Measurements from ENCODE around the gene HTR1D.
"Not testable (repeated sequence)": the region's sequence is repeated elsewhere in the genome, so short reads cannot be mapped to it uniquely, and the experiment has no call there.

HTR1D gene

GRCh38 chr1:23216771-23217420 lies 406 bp downstream of the HTR1D start:
- no peak for DNase-seq (ENCODE audit: low read depth in 2 of 2)

DNA sequence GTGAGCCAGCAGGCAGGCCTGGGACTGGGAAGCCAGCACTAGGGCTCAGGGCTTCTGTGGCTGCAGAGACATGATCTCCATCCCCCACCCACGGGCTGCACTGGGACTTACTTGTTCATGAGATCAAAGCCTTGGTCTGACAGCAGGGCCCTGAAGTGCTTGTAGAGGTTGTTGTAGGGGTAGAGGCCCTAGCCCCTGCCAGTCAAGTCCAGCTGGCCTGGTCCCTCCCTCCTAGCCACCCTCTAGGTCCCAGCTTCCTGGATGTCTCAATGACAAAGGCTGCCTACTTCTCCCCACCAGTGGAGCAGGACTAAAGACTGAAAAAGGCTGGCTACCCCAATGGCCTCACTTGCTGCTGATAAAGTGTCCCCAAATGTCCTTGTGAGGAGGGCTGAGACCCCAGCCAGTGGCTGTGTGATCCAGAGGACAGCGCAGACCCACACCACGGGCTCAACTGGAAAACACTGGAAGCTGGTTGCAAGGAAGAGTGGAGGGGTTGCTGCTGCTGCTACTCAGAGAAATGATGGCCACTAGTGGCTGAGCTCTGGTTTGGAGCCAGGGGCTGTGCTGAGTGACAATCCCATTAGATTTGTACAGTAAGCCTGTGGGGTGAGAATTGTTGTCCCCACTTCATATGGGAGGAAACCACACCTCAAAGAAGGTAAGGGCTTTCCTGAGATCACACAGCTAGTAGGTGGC lies 1.4 kb downstream of the HTR1D start:
- DNase-seq (ENCODE audit: low read depth in 2 of 2): no peak

DNA sequence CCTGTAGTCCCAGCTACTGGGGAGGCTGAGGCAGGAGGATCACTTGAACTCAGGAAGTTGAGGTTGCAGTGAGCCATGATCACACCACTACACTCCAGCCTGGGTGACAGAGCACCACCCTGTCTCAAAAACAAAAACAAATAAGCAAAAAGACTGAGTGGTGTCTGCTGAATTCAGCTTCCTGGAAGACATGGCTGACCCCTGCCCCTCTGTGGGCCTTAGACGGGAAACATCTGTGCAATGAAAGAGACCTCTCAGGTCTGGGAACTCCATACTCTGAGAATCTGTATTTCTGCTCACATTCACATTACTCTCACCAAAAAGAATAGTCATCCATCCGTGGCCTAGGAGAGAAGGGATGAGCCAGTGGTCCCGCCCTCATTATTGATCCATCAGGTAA lies 2.0 kb downstream of the HTR1D start:
- DNase-seq (ENCODE audit: low read depth in 2 of 2): no peak

DNA sequence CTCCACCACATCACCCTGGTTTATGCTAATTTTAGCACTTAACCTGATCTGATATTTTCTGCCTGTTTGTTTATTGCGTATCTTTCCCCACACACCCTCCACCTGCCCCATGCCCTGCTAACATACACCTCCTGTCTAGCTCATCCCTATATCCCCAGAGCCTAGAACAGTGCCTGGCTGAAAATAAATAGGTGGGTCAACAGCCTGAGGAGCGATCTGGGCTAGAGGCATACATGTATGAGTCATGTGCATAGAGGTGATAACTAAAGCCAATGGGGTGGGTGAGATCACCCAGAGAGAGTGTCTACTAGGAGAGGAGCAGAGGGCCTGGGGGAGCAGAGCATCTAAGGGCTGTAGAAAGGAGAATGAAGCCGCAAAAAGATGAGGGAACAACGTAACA lies 2.7 kb downstream of the HTR1D start:
- no peak for DNase-seq (ENCODE audit: low read depth in 2 of 2)

GRCh38 chr1:23211955-23212354 lies 5.3 kb downstream of the HTR1D start:
- no peak for DNase-seq (ENCODE audit: low read depth in 2 of 2)

- DNase-seq (ENCODE audit: low read depth in 2 of 2): no peak
Measured at GRCh38 chr1:23210963-23211362, 6.3 kb downstream of the HTR1D start.

GRCh38 chr1:23210351-23210785 lies 6.9 kb downstream of the HTR1D start:
- DNase-seq (ENCODE audit: low read depth in 2 of 2): no peak

- no peak for DNase-seq (ENCODE audit: low read depth in 2 of 2)
Measured at GRCh38 chr1:23209770-23210169, 7.5 kb downstream of the HTR1D start.

DNA sequence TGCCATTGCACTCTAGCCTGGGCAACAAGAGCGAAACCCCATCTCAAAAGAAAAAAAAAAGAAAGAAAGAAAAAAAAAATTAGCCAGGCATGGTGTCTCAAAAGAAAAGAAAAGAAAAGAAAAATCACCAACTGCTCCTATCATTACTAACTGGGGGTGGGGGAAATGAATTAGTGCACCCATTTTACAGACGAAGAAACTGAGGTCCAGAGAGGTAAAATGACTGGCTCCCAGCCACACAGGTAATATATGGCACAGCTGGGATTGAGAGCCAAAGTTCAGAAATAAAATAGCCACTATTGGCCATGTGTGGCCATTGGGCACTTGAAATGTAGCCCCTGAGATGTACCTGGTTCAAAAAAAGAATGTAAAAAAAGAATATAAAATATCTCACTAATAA lies 8.8 kb downstream of the HTR1D start:
- DNase-seq (ENCODE audit: low read depth in 2 of 2): no peak

GRCh38 chr1:23207733-23208132 lies 9.6 kb downstream of the HTR1D start:
- DNase-seq (ENCODE audit: low read depth in 2 of 2): not testable (repeated sequence)

- no peak for DNase-seq (ENCODE audit: low read depth in 2 of 2)
Measured at GRCh38 chr1:23202263-23202749, 15.0 kb downstream of the HTR1D start.

GRCh38 chr1:23200883-23201282 lies 16.4 kb downstream of the HTR1D start:
- DNase-seq (ENCODE audit: low read depth in 2 of 2): no peak

DNA sequence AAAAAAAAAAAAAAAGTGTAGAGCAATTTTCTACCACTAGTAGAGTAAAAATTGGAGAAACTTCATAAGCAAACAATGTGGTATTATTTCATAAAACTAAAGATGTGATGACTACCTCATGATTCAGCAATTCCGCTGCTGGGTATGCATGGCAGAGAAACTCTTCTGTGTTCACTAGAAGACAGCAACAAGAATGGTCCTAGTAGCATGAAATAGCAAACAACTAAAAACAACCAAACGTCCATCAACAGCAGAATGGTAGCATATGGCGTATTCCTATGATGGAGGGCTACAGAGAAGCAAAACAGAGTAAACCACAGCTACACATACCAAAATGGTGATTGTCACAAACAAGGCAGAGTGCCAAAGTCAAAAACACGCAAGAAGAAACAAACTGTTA lies 18.9 kb downstream of the HTR1D start:
- peak; percentile 79 for DNase-seq (ENCODE audit: low read depth in 2 of 2)

- peak; percentile 72 to 73 for DNase-seq (ENCODE audit: low read depth in 2 of 2)
Measured at GRCh38 chr1:23196627-23197328, 20.5 kb downstream of the HTR1D start.

DNA sequence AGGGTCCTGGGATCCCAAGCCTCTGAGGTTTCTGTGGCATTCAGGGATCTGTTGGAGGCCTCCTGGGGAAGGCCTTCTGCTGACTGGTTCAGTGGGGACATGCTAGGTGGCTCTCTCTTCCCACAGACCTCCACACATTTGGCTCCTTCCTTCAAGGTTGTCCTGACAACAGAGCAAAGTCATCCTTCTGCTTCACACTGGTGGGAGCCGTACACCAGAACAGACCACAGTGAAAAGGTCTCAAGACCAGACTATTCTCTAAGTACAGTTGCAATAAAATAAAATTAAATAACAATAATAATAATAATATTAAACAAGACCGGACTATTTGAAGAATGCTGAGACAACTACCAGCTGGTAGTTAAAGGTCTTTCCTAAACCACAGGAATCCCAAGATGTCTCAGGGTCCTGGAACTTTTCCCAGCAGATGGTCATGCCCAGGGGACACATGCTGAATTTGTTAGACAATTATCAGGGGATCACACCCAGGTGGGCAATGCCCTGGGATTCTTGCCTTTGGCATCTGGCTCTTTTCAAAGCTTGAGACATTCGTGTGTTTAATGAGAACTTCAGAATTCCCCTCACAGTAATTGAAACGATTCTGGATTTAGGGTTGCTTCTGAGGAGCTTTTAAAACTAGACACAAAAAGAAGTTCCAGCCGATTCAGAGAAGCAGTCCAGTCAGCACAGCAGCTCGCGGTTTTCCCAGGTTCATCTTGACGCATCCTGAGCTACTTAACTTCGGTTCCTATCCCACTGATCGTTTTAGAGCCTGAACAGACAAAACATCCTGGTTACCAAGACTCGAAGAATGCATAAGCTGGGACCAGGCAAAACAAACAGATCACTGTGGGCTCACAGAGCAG lies 22.9 kb downstream of the HTR1D start:
- peak; percentile 61 to 71 for DNase-seq (ENCODE audit: low read depth in 2 of 2)

- no peak for DNase-seq (ENCODE audit: low read depth in 2 of 2)
Measured at GRCh38 chr1:23193391-23194118, 23.7 kb downstream of the HTR1D start.

- DNase-seq (ENCODE audit: low read depth in 2 of 2): no peak
Measured at GRCh38 chr1:23191199-23191598, 26.1 kb downstream of the HTR1D start.

- DNase-seq (ENCODE audit: low read depth in 2 of 2): peak; percentile 72 to 74
Measured at GRCh38 chr1:23188936-23189452, 28.3 kb downstream of the HTR1D start.

DNA sequence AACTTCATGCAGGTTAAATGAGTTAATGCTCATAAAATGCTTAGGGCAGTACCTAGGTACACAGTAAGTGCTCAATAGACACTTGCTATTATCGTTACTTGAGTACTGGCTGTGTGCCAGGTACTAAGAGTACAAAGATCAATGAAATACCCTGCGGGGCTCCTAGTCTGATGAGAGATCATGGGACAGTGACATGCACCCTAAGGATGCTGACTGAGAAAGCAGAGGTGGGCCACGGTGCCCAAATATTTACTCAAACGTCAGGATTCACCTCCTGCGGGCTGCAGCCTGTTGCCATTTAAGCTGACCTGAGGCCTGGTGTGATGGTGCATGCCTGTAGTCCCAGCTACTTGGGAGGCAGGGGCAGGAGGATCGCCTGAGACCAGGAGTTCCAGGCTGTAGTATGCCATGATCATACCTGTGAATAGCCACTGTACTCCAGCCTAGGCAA lies 28.8 kb downstream of the HTR1D start:
- no peak for DNase-seq (ENCODE audit: low read depth in 2 of 2)

DNA sequence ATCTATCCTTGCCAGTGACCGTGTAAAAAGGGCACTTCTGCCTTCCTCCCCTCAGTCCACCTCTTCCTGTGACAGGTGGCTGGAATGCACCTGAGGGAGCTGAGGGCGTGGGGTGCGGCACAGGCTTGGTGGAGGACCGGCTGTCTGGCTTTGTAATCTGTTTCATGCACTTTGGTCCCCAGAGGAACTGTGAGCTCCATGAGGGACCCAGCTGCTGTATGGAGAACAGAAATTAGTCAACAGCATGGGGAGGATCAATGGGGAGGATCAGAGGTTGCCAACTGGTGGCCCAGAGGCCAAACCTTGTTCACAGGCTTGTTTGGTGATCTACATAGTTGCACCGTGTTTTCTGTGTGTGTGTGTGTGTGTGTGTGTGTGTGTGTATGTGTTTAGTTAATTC lies 29.7 kb downstream of the HTR1D start:
- no peak for DNase-seq (ENCODE audit: low read depth in 2 of 2)

GRCh38 chr1:23185381-23185780 lies 31.9 kb downstream of the HTR1D start:
- no peak for DNase-seq (ENCODE audit: low read depth in 2 of 2)
